ENCODE measurements around the gene ORMDL3.

The ORMDL3 gene

GRCh38 chr17:39927101-39927928, at the start of gene ORMDL3, which contains the start of gene LRRC3C:
Gene ORMDL3, minus strand, starts transcription at chr17:39927601. Its CDS starts 3,398 bp downstream, at chr17:39924203.
Gene LRRC3C, plus strand, starts transcription at chr17:39927732. Its CDS starts 13,792 bp downstream, at chr17:39941524.
- DNase-seq (ENCODE audit: low spot score): peak; percentile 91

GRCh38 chr17:39975801-39976200, 48.4 kb upstream of the ORMDL3 start:
- no peak for DNase-seq (ENCODE audit: low spot score)

GRCh38 chr17:39974433-39974832, 47.0 kb upstream of the ORMDL3 start:
- DNase-seq (ENCODE audit: low spot score): no peak

GRCh38 chr17:39973496-39973895, 46.1 kb upstream of the ORMDL3 start:
- DNase-seq (ENCODE audit: low spot score): no peak

GRCh38 chr17:39972271-39972670, 44.9 kb upstream of the ORMDL3 start:
- no peak for DNase-seq (ENCODE audit: low spot score)

- no peak for DNase-seq (ENCODE audit: low spot score)
These were observed 43.7 kb upstream of the ORMDL3 start for GRCh38 chr17:39971076-39971603.

GRCh38 chr17:39970157-39970692, 42.8 kb upstream of the ORMDL3 start:
- no peak for DNase-seq (ENCODE audit: low spot score)

- DNase-seq (ENCODE audit: low spot score): no peak
These were observed 42.0 kb upstream of the ORMDL3 start for GRCh38 chr17:39969375-39969774.

- no peak for DNase-seq (ENCODE audit: low spot score)
These were observed 41.4 kb upstream of the ORMDL3 start for GRCh38 chr17:39968761-39969160.

- peak; percentile 48 for DNase-seq (ENCODE audit: low spot score)
These were observed 39.4 kb upstream of the ORMDL3 start for GRCh38 chr17:39966771-39967170.

GRCh38 chr17:39965017-39965699, 37.8 kb upstream of the ORMDL3 start:
- no peak for DNase-seq (ENCODE audit: low spot score)

- DNase-seq (ENCODE audit: low spot score): peak; percentile 39
These were observed 36.4 kb upstream of the ORMDL3 start for GRCh38 chr17:39963829-39964228.

- DNase-seq (ENCODE audit: low spot score): no peak
These were observed 35.3 kb upstream of the ORMDL3 start, which contains the start of gene GSDMA for GRCh38 chr17:39962642-39963220. Gene GSDMA, plus strand, starts transcription at chr17:39963004. Its CDS starts 2,684 bp downstream, at chr17:39965688.

- DNase-seq (ENCODE audit: low spot score): no peak
These were observed 33.2 kb upstream of the ORMDL3 start for GRCh38 chr17:39960524-39961041.

- no peak for DNase-seq (ENCODE audit: low spot score)
These were observed 28.4 kb upstream of the ORMDL3 start for GRCh38 chr17:39955726-39956225.

- DNase-seq (ENCODE audit: low spot score): no peak
These were observed 27.5 kb upstream of the ORMDL3 start for GRCh38 chr17:39954876-39955275.

GRCh38 chr17:39953471-39953888, 26.1 kb upstream of the ORMDL3 start:
- DNase-seq (ENCODE audit: low spot score): no peak

GRCh38 chr17:39952680-39953470, 25.5 kb upstream of the ORMDL3 start:
- peak; percentile 91 for DNase-seq (ENCODE audit: low spot score)

GRCh38 chr17:39951924-39952679, 24.7 kb upstream of the ORMDL3 start:
- no peak for DNase-seq (ENCODE audit: low spot score)

- no peak for DNase-seq (ENCODE audit: low spot score)
These were observed 23.5 kb upstream of the ORMDL3 start for GRCh38 chr17:39950871-39951348.

All from SW480 (cell line).